IgD-negative memory B cell (primary cell): Measurements from ENCODE around the gene KLHL29. TPM values are rescaled to one million over a fixed set of nuclear protein-coding genes. Genes with fewer than 3 reads are reported as not detected.

Source experiments
- H3K27ac Mint-ChIP-seq, 3 donors: one replicate each; pipeline ENCODE4 v1.8.0; 2020 to 2022; ENCODE audit warnings: mild to moderate bottlenecking in 3 of 3, mixed read lengths in 3 of 3, moderate library complexity in 1 of 3
- H3K27me3 Mint-ChIP-seq: one replicate; pipeline ENCODE4 v1.8.0; 2021; ENCODE audit warnings: mixed read lengths
- H3K36me3 Mint-ChIP-seq: one replicate; pipeline ENCODE4 v1.8.0; 2020; ENCODE audit warnings: mild to moderate bottlenecking, mixed read lengths
- H3K4me1 Mint-ChIP-seq, 3 donors: one replicate each; pipeline ENCODE4 v1.8.0; 2020 to 2022; ENCODE audit warnings: mixed read lengths in 3 of 3, mild to moderate bottlenecking in 1 of 3
- H3K4me3 Mint-ChIP-seq, 4 donors: one replicate each; pipeline ENCODE4 v1.8.0; 2020 to 2022; ENCODE audit warnings: mild to moderate bottlenecking in 4 of 4, mixed read lengths in 4 of 4, moderate library complexity in 3 of 4
- H3K9me3 Mint-ChIP-seq, 3 donors: one replicate each; pipeline ENCODE4 v1.8.0; 2020 to 2021; ENCODE audit warnings: mixed read lengths in 3 of 3, mild to moderate bottlenecking in 1 of 3
- polyA plus RNA-seq: library from polyadenylated mRNA; unstranded; fragments of 300-500 nt; fragmentation: Illumina TruSeq; gene quantifications from one replicate; pipeline ENCODE4 v1.2.3, GENCODE V29; 2021

The KLHL29 gene
- polyA plus RNA-seq, 1 donor from 2014 or later: 0.11 TPM

GRCh38 chr2:23419171-23420090 is 34.5 kb downstream of the KLHL29 start:
- H3K4me1 Mint-ChIP-seq: no peaks in the 10 kb centered on the region
- H3K27ac Mint-ChIP-seq: no peak overlapping the region
- H3K36me3 Mint-ChIP-seq: no peaks in the 10 kb centered on the region
- H3K9me3 Mint-ChIP-seq: no peaks in the 10 kb centered on the region
- H3K4me3 Mint-ChIP-seq: no peak overlapping the region
- no peaks in the 10 kb centered on the region for H3K27me3 Mint-ChIP-seq

- H3K36me3 Mint-ChIP-seq: no peaks in the 10 kb centered on the region
- no peak overlapping the region for H3K4me3 Mint-ChIP-seq
- no peaks in the 10 kb centered on the region for H3K27me3 Mint-ChIP-seq
- H3K9me3 Mint-ChIP-seq: no peaks in the 10 kb centered on the region
- peak overlapping the region in 1 of 3 donors; percentile 1 for H3K27ac Mint-ChIP-seq
- H3K4me1 Mint-ChIP-seq: no peaks in the 10 kb centered on the region
These were observed 35.3 kb downstream of the KLHL29 start for GRCh38 chr2:23420091-23420839.

- no peaks in the 10 kb centered on the region for H3K27me3 Mint-ChIP-seq
- no peak overlapping the region for H3K4me3 Mint-ChIP-seq
- H3K4me1 Mint-ChIP-seq: no peaks in the 10 kb centered on the region
- no peaks in the 10 kb centered on the region for H3K36me3 Mint-ChIP-seq
- no peak overlapping the region for H3K27ac Mint-ChIP-seq
- H3K9me3 Mint-ChIP-seq: no peaks in the 10 kb centered on the region
These were observed 36.0 kb downstream of the KLHL29 start for GRCh38 chr2:23420840-23421476.

- no peaks in the 10 kb centered on the region for H3K9me3 Mint-ChIP-seq
These were observed 37.4 kb downstream of the KLHL29 start for GRCh38 chr2:23422089-23423061.

GRCh38 chr2:23423062-23423872 is 38.3 kb downstream of the KLHL29 start:
- H3K27ac Mint-ChIP-seq: no peak overlapping the region
- no peaks in the 10 kb centered on the region for H3K9me3 Mint-ChIP-seq
- H3K27me3 Mint-ChIP-seq: no peaks in the 10 kb centered on the region
- H3K4me3 Mint-ChIP-seq: no peak overlapping the region
- no peaks in the 10 kb centered on the region for H3K4me1 Mint-ChIP-seq
- no peaks in the 10 kb centered on the region for H3K36me3 Mint-ChIP-seq

More at GRCh38 chr2:23422089-23423061, 37.4 kb downstream of the KLHL29 start:
- no peaks in the 10 kb centered on the region for H3K36me3 Mint-ChIP-seq
- H3K4me3 Mint-ChIP-seq: no peak overlapping the region
- no peaks in the 10 kb centered on the region for H3K4me1 Mint-ChIP-seq
- no peaks in the 10 kb centered on the region for H3K27me3 Mint-ChIP-seq
- no peak overlapping the region for H3K27ac Mint-ChIP-seq

GRCh38 chr2:23423873-23424680 is 39.1 kb downstream of the KLHL29 start:
- Mint-ChIP-seq H3K4me1 (no peaks in the 10 kb centered on the region), H3K9me3 (no peaks in the 10 kb centered on the region), H3K27ac (no peak overlapping the region), H3K27me3 (no peaks in the 10 kb centered on the region), H3K36me3 (no peaks in the 10 kb centered on the region), H3K4me3 (no peak overlapping the region)

- no peaks in the 10 kb centered on the region for H3K27me3 Mint-ChIP-seq
- H3K36me3 Mint-ChIP-seq: no peaks in the 10 kb centered on the region
- no peak overlapping the region for H3K4me3 Mint-ChIP-seq
- no peak overlapping the region for H3K27ac Mint-ChIP-seq
- no peaks in the 10 kb centered on the region for H3K9me3 Mint-ChIP-seq
- no peaks in the 10 kb centered on the region for H3K4me1 Mint-ChIP-seq
These were observed 40.4 kb downstream of the KLHL29 start for GRCh38 chr2:23425338-23425871.

- Mint-ChIP-seq H3K27me3 (no peaks in the 10 kb centered on the region), H3K9me3 (no peaks in the 10 kb centered on the region), H3K4me1 (no peaks in the 10 kb centered on the region), H3K27ac (no peak overlapping the region), H3K4me3 (no peak overlapping the region), H3K36me3 (no peaks in the 10 kb centered on the region)
These were observed 40.9 kb downstream of the KLHL29 start for GRCh38 chr2:23425885-23426262.

GRCh38 chr2:23426263-23426905 is 41.4 kb downstream of the KLHL29 start:
- no peak overlapping the region for H3K4me3 Mint-ChIP-seq
- no peak overlapping the region for H3K27ac Mint-ChIP-seq
- no peaks in the 10 kb centered on the region for H3K36me3 Mint-ChIP-seq
- H3K4me1 Mint-ChIP-seq: no peaks in the 10 kb centered on the region
- H3K9me3 Mint-ChIP-seq: no peaks in the 10 kb centered on the region
- H3K27me3 Mint-ChIP-seq: no peaks in the 10 kb centered on the region

GRCh38 chr2:23427350-23427749 is 42.4 kb downstream of the KLHL29 start:
- Mint-ChIP-seq H3K9me3 (no peaks in the 10 kb centered on the region), H3K4me1 (no peaks in the 10 kb centered on the region), H3K27ac (no peak overlapping the region), H3K4me3 (no peak overlapping the region), H3K36me3 (peaks cover 2% of the 10 kb centered on the region), H3K27me3 (no peaks in the 10 kb centered on the region)

GRCh38 chr2:23427976-23428375 is 43.0 kb downstream of the KLHL29 start:
- H3K27ac Mint-ChIP-seq: no peak overlapping the region
- H3K4me1 Mint-ChIP-seq: no peaks in the 10 kb centered on the region
- no peaks in the 10 kb centered on the region for H3K27me3 Mint-ChIP-seq
- H3K36me3 Mint-ChIP-seq: peaks cover 2% of the 10 kb centered on the region
- H3K4me3 Mint-ChIP-seq: no peak overlapping the region
- no peaks in the 10 kb centered on the region for H3K9me3 Mint-ChIP-seq

- no peak overlapping the region for H3K27ac Mint-ChIP-seq
These were observed 44.1 kb downstream of the KLHL29 start for GRCh38 chr2:23429036-23429435.

More at GRCh38 chr2:23429036-23429435, 44.1 kb downstream of the KLHL29 start:
- Mint-ChIP-seq H3K4me1 (no peaks in the 10 kb centered on the region), H3K4me3 (no peak overlapping the region), H3K36me3 (peaks cover 6% of the 10 kb centered on the region), H3K27me3 (no peaks in the 10 kb centered on the region), H3K9me3 (no peaks in the 10 kb centered on the region)
